Fibroblast of gingiva (primary cell): ENCODE measurements around the gene RSPRY1.
"Not testable (repeated sequence)": the region's sequence is repeated elsewhere in the genome, so short reads cannot be mapped to it uniquely, and the experiment has no call there.

ENCODE experiments used
- DNase-seq: peaks from one replicate; pipeline ENCODE4 v3.0.0-alpha.2; 2011; ENCODE audit warnings: low read depth

RSPRY1 gene

GRCh38 chr16:57255686-57256415 lies 69.7 kb downstream of the RSPRY1 start:
- DNase-seq = no peak

DNA sequence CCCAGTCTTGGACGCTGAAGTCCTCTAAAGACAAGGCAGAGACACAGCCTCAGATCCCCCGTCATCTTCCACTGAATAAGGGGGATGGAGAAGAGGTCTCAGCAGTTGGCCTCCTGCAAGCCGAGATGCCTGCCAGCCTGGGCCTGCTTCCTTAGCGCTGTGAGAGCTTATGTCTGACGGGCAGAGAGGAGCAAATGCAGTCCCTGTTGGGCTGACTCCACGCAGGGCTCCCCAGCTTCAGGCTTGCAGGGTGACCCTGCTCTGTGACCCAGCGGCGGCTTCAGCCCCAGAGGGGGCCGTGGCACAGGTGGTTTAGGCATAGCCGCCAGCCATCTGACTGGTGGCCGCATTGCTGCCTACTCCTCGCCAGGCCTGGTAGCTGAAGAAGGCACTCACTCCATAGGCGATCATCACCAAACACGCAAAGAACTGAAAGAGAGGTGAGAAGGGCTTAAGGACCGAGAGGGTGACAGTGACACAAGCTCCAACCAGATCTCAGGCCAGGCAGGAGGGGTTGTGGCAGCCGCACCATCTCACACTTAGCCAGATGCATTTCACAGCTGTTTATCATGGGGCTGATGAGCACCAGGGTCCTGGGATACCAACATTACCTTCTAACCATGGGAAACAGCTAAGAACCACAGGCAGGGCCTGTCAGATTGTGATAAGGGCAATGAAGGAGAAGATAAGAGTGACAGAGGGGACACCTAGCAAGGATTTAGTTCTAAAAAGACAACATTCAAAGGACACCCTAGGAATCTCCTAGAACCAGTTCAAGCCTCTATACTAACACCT lies 70.7 kb downstream of the RSPRY1 start:
- no peak for DNase-seq

GRCh38 chr16:57257455-57258070 lies 71.4 kb downstream of the RSPRY1 start:
- DNase-seq = no peak

DNA sequence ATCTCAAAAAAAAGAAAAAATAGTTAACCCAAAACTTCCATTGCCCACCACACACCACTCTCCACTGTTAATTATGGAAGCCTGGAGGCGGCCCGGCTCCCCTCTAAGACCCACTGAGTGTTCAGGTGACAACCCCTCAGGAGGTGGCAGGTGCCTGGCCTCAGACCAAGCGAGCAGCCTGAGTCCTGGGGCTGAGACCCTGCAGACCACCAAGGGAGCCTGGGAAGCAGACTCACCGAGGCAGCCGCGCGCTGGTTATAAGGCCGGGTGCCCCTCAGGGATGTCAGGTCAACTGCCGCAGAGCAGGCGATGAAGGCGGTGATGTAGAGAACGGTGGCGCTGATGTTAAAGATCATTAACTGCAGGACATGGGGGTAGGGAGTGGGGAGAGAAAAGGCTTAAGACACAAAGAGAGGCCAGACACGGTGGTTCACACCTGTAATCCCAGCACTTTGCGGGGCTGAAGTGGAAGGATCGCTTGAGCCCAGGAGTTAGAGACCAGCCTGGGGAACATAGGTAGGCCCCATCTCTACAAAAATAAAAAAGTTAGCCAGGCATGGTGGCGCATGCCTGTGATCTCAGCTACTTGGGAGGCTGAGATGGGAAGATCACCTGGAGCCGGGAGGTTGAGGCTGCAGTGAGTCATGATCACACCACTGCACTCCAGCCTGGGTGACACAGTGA lies 72.2 kb downstream of the RSPRY1 start:
- no peak for DNase-seq

GRCh38 chr16:57258910-57259475 lies 72.9 kb downstream of the RSPRY1 start:
- no peak for DNase-seq

DNA sequence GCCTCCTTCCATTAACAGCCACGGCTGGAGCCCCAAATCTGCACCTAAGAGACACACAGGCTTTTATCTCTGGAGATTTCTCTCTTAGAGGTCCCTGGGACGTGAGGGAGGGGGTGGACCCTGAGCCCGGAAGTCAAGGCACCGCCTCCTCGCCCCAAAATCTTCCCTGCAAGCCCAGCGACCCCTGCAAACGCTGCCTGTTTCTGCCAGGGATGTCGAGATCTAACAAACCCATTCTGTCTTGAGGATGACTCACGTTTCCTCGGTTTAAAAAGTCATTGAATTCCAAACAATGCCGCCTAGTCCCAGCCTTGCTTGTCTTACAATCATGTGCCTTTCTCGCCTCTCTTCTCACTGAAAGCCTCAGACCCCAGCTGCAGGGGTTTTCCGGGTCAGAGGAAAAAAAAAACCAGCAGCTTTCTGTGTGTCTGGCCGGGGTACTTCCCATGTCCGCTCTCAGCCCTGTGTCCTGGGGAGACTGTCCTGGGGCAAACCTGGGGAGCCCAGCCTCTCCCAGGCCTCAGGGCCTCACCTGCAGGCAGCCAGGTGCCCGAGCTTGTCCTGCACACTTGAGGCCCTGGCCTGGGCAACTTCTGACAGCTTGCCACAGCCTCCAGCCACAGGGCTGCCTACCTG lies 74.3 kb downstream of the RSPRY1 start:
- DNase-seq = peak; percentile 32

DNA sequence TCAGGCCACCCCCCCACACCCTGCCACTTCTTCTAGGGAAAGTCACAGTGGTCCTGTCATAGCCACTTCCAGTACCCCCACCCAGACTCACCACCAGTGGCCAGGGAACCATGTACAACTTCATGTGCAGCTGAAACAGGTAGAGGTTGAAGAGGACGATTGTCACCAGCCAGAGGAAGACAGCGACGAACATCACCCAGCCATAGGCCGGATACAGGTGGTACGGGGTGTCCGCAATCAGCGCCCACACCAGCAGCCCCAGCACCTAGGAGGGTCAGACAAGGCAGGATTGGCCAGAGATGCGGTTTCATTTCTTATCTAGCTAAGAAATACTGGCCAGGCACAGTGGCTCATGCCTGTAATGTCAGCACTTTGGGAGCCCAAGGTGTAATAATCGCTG lies 75.7 kb downstream of the RSPRY1 start:
- DNase-seq = no peak

GRCh38 chr16:57262841-57263540 lies 76.9 kb downstream of the RSPRY1 start:
- DNase-seq = no peak

DNA sequence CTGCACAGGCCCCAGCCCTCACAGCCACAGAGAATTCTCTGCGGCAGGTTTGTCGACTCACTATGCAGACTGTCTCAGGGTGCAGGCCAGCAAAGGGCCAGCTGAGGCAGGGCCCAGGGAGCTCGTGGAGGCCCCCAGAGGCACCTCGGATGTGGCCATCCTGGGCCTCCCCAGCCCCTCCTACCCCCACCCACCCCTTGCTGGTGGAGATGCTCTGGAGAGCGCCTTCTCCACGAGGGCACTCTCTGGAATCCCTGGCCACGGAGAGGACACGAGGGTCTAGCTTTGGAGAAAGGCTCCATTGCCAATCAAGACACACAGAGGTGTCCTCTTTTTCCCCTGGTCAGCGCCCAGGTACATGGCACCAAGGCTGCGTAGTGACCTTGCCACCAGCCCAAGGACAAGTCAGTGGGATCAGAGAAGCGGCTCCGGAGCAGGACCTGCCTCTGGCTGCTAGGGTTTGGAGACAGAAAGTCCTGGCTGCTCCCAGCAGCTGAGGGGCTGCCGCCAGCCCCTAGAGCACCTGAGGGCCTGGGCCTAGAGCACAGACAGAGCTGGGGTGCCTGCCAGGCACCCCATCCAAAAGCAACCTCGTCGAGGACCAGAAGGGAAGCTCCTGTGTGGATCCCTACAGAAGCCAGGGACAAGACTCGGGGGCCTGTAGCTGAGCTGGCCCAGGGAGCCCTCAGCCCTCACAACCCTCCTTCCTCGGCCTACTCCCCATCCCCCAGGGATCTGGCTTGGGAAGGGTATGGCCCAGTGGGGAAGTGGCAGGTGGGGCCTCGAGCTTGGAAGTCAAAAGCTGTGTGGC lies 77.6 kb downstream of the RSPRY1 start:
- DNase-seq = no peak

DNA sequence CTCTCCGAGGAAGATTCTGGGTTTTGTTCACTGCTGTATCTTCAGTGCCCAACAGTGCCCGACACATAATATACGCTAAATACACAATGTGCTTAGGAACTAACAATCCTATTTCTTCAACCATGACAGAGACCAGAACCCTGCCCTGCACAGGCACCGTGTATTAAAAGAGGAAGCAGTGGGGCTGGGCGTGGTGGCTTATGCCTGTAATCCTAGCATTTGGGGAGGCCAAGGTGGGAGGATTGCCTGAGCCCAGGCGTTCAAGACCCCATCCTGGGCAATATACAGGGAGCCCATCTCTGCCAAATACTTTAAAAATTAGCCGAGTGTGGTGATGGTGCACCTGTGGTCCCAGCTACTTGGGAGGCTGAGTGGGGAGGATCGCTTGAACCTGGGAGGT lies 78.3 kb downstream of the RSPRY1 start:
- DNase-seq = no peak

GRCh38 chr16:57264950-57265371 lies 78.8 kb downstream of the RSPRY1 start:
- DNase-seq = no peak

DNA sequence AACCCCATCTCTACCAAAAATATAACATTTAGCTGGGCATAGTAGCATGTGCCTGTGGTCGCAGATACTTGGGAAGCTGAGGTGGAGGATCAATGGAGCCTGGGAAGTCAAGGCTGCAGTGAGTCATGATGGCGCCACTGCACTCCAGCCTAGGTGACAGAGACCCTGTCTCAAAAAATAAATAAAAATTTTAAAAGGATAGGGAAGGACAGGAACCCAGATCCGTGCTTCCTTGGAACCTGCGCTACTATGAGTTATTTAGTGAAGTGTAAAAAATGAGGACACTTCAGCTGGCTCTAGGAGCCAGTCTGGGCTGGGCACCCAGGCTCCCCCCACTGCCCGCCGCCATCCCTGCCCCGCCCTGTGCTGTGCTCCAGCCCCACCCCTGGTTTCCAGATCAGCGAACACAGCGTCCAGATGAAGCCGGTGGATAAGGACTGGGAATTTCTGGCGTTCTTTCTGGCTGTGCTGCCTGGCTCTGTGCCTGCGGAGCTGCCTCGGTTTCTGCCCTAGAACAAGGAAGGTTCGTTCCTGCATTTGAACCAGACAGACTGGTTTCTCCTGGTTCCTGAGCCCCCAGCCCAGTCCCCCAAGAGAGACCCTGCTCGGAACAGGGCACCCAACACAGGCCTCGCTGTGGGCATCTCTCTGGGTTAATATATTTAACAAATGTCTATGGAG lies 79.9 kb downstream of the RSPRY1 start:
- no peak for DNase-seq

DNA sequence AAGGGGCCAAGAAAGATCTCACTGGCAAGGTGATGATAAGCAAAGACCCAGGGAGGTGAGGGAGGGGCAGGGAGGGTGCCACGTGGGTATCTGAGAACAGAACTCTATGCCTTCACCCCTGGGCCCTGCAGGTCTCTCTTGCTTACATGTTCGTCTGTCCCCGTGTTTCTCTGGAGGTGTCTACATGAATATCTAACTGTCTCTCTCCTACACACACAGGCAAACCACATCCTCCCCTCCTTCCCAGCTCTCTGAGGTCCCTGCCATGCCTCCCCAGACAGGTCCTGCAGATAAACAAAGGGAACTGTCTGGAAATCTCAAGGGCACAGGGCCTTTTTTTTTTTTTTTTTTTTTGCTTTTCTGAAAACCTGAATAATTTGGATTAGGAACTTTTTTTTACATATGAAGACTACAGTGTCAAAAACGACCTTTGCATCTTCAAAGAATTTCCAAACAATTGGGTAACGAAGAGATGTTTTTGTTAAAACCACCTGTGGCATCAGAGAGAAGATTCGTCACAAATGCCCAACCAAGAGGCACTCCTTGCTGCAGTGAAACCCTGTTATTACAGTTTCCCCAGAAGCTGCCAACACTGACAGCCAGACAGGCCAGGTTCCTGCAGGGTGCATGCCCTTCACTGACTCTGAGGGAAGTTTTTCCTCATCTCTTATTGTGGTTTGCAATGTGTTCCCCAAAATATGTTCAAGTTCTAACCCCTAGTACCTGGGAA lies 80.6 kb downstream of the RSPRY1 start:
- DNase-seq = no peak

- DNase-seq = not testable (repeated sequence)
Observed at GRCh38 chr16:57267343-57267742, 81.2 kb downstream of the RSPRY1 start.

GRCh38 chr16:57268804-57269800 lies 83.0 kb downstream of the RSPRY1 start:
- DNase-seq = no peak

DNA sequence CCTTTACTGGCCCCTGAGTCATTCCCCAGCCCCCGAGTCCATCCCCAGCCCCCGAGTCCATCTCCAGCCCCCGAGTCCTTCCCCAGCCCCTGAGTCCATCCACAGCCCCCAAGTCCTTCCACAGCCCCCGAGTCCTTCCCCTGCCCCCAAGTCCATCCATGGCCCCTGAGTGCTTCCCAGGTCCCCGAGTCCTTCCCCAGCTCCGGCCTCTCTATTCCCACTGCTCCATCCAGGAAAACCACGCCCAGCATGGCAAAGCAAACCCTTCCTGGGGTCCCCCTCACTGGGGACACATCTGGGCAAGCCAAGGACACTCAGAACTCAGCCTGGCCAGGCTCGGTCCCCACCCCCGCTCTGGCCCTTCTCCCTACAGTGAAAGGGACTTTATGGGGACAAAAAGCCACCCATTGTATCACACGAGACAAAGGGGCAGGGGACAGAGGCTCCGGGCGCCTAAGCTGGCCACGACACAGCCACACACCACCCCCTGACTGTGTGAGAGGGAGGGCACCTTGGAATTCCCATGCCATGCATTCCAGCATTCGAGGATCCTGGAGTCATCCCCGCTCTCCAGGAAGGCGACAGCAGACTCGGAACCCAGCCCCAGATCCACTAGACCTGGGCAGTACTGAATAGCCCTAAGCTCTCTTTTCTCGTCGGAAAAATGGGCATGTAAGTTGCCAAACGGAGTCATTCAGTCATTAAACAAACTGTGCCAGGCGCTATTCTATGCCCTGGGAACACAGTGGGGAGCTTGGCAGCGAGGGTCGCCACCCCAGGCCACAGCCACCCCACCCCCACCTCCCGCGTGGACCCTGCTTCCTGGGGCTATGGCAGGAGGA lies 84.3 kb downstream of the RSPRY1 start:
- DNase-seq = no peak

DNA sequence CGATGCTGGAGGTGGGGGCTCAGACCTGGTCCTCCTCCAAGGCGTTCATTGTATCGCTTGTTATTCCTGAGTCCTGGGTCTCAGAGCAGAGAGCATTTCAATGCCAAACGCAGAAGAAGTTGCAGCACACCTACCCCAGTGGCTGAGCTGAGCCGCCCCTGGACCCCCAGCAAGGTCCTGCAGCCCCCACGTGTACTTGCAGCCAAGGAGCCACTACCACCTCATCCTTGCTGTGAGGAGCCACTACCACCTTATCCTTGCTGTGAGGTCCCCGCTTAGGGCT lies 84.9 kb downstream of the RSPRY1 start:
- DNase-seq = no peak
